Progenitor cell of endocrine pancreas (in vitro differentiated cells): Measurements from ENCODE around the gene TEDC1. TPM values are rescaled to one million over a fixed set of nuclear protein-coding genes. Genes with fewer than 3 reads are reported as not detected.

Experiments used
- DNase-seq: peaks from one replicate; pipeline ENCODE4 v3.0.0; 2021; ENCODE audit warnings: low spot score; ENCODE audit not compliant: unreplicated experiment
- H3K27ac Mint-ChIP-seq: 2 replicates; pipeline ENCODE4 v1.8.0; 2021; ENCODE audit warnings: mild to moderate bottlenecking, moderate library complexity, mixed read lengths
- H3K27me3 Mint-ChIP-seq: 2 replicates; pipeline ENCODE4 v1.8.0; 2021; ENCODE audit warnings: mixed read lengths
- H3K36me3 Mint-ChIP-seq: 2 replicates; pipeline ENCODE4 v1.8.0; 2022; ENCODE audit warnings: mixed read lengths; ENCODE audit not compliant: insufficient read depth
- H3K4me1 Mint-ChIP-seq: 2 replicates; pipeline ENCODE4 v1.8.0; 2021; ENCODE audit warnings: low read depth, mixed read lengths
- H3K4me3 Mint-ChIP-seq: 2 replicates; pipeline ENCODE4 v1.8.0; 2021; ENCODE audit warnings: low read depth, mild to moderate bottlenecking, moderate library complexity, mixed read lengths
- H3K9me3 Mint-ChIP-seq: 2 replicates; pipeline ENCODE4 v1.8.0; 2021; ENCODE audit warnings: low read depth, mixed read lengths
- total RNA-seq: library from RNA; stranded (reverse); gene quantifications from 2 replicates; pipeline ENCODE4 v1.2.1, GENCODE V29; 2021
- TF ChIP-seq, protein P1 (sequence below): fragments of 200-600 bp; sonication (generic); IDR thresholded peaks from one replicate; pipeline ENCODE4 v1.5.0; 2021; ENCODE audit warnings: antibody characterized with exemption, mild to moderate bottlenecking; ENCODE audit not compliant: unreplicated experiment

TEDC1 gene
- total RNA-seq, 1 donor from 2014 or later: 20.5 TPM

DNA sequence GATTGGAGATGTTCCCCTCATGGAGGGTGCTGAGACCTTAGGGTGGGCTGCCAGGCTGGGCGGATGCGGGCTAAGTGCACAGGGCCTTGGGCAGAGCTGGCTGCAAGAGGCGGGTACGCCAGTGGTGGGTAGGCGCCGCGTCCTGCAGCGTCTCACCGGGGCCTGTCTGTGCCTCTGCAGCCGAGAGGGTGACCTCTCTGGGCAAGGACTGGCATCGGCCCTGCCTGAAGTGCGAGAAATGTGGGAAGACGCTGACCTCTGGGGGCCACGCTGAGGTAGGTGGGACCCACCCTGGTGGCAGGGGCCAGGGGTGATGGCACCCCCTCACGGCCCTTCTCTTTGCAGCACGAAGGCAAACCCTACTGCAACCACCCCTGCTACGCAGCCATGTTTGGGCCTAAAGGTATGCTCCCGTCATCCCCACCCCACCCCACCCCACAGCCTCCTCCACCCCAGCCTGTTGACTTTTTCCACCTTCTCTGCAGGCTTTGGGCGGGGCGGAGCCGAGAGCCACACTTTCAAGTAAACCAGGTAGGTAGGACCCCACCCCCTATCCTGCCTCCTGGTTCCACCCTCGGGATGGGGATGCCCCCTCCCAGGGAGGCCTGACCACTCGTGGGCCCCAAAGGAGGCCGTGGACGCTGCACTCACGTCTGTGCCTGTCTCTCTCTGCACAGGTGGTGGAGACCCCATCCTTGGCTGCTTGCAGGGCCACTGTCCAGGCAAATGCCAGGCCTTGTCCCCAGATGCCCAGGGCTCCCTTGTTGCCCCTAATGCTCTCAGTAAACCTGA lies 2.9 kb upstream of the TEDC1 start:
- Mint-ChIP-seq H3K4me1 (peaks cover 6% of the 10 kb centered on the region), H3K4me3 (peak overlapping the region; percentile 44), H3K27ac (no peak overlapping the region), H3K9me3 (no peaks in the 10 kb centered on the region), H3K36me3 (no peaks in the 10 kb centered on the region), H3K27me3 (peaks cover 18% of the 10 kb centered on the region)
- no peak for DNase-seq
- TF ChIP-seq, protein P1, sequence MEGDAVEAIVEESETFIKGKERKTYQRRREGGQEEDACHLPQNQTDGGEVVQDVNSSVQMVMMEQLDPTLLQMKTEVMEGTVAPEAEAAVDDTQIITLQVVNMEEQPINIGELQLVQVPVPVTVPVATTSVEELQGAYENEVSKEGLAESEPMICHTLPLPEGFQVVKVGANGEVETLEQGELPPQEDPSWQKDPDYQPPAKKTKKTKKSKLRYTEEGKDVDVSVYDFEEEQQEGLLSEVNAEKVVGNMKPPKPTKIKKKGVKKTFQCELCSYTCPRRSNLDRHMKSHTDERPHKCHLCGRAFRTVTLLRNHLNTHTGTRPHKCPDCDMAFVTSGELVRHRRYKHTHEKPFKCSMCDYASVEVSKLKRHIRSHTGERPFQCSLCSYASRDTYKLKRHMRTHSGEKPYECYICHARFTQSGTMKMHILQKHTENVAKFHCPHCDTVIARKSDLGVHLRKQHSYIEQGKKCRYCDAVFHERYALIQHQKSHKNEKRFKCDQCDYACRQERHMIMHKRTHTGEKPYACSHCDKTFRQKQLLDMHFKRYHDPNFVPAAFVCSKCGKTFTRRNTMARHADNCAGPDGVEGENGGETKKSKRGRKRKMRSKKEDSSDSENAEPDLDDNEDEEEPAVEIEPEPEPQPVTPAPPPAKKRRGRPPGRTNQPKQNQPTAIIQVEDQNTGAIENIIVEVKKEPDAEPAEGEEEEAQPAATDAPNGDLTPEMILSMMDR: no peak

DNA sequence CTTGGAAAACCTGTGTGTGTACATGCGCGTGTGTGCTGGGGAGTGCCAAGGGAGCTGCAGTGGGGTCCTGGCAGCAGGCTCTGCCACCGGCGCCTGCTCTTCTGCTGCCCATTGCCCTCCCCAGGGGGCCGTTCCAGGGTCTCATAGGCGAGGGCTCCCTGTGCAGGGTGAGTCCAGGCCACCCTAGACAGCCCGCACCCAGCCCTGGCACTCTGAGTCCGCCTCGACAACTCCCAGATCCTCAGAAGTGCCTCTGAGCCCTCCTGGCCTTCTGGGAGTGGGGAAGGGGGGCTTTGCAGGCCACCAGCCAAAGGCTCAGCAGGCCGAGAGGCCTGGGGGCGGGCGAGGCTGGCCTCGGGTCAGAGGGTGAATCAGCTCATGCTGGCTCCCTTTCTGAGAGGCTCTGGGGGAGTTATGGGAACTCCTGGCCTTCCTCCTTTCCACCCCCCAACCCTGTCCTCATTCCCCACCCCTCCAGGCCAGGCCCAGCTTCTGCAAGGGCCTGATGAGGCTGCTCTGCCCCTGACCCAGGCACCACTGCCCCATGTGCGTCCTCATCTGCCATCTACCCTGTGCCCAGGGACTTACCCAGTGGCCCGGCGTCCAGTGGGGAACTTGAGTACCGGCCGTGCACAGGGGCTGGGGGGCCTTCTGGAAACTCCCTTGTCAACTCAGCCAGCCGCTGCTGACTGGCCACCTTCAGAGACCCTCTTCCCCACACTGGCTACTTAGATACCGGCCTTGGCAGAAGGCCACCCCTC lies 2.1 kb upstream of the TEDC1 start:
- no peaks in the 10 kb centered on the region for H3K36me3 Mint-ChIP-seq
- H3K9me3 Mint-ChIP-seq: no peaks in the 10 kb centered on the region
- DNase-seq: no peak
- peak overlapping the region; percentile 73 for H3K4me3 Mint-ChIP-seq
- no peak overlapping the region for H3K27ac Mint-ChIP-seq
- TF ChIP-seq, protein P1: no peak
- peaks cover 6% of the 10 kb centered on the region for H3K4me1 Mint-ChIP-seq
- H3K27me3 Mint-ChIP-seq: peaks cover 18% of the 10 kb centered on the region

DNA sequence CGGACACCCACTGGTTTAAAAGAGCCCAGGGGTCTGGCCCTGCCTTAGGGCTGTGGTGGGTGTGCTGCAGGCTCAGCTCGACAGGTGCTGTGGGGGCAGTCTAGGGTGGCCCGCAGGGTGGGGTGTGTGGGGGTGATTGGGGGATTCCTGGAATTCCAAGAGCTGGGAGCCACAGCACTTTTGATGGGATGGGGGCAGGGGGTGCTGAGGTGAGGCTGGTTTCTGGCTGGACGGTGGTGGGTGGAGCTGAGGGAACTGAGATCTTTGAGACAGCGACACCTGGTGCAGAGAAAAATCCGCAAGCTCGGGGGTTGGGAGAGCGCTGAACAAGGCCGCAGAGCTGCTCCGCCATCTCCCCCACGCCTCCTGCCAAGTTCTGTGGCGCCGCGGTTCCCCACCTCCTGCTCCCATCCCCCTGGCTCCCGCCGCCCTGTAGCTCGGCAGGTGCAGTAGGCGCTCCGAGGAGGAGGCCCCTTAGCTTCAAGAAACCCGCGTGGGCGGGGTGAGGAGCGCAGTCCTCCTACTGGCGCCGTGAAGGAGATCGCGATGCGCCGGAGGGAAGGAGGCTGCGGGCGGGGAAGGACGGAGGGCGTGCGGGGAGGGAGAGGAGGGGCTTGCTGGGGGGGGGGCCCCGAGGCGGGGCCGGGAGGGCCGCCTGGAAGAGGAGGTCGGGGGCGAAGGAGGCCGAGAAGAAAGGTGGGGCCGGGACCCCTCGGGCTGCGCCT lies 1.3 kb upstream of the TEDC1 start:
- H3K27me3 Mint-ChIP-seq: peaks cover 11% of the 10 kb centered on the region
- peaks cover 6% of the 10 kb centered on the region for H3K4me1 Mint-ChIP-seq
- H3K9me3 Mint-ChIP-seq: no peaks in the 10 kb centered on the region

DNA sequence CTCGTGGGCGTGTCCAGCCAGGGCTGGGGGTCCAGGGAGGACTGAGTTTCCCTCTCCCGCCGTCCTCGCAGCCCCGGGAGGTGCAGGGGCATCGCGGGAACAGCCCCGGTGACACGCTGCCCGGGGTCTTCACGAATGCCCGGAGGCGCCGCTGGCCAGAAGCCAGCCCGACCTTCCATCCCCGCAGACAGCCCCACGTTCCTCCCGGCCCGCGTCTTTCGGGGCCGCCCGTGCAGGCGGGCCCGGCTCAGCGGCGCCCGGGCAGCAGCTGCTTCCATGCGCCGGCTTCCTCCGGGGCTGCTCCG lies 827 bp upstream of the TEDC1 start:
- no peak for DNase-seq
- Mint-ChIP-seq H3K4me3 (peak overlapping the region; percentile 73), H3K4me1 (peaks cover 6% of the 10 kb centered on the region), H3K9me3 (no peaks in the 10 kb centered on the region), H3K36me3 (no peaks in the 10 kb centered on the region), H3K27me3 (peaks cover 11% of the 10 kb centered on the region), H3K27ac (no peak overlapping the region)
- TF ChIP-seq, protein P1: no peak

More for the DNA sequence above, 1.3 kb upstream of the TEDC1 start:
- Mint-ChIP-seq H3K36me3 (no peaks in the 10 kb centered on the region), H3K4me3 (peak overlapping the region; percentile 73), H3K27ac (peak overlapping the region; percentile 82)
- TF ChIP-seq, protein P1: peak; percentile 66
- peak; percentile 68 for DNase-seq

DNA sequence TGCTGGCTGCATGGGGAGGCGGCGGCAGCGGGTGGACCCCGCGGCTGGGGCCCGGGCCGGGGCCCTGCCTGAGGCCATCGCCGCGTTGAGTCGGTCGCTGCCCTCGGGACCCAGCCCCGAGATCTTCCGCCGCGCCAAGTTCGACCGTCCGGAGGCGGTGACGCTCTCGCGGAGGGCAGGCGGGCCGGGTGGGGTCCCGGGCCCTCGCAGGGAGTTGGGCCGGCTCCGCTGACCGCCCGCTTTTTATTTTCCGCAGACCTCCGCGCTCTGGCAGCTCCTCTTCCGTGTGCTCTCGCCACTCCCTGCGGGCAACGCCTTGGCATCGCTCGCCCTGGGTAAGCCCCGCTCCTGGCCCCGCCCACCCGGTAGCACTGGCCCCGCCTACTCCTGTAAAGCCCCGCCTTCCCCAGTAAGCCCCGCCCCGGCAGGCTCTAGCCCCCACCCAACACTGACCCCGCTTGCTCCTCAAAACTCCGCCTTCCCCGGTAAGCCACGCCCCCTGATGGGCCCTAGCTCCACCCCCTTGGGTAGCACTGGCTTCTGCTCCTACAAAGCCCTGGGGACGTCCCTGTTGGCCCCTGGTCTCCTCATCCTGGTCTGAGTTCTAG lies 424 bp downstream of the TEDC1 start:
- Mint-ChIP-seq H3K36me3 (no peaks in the 10 kb centered on the region), H3K4me1 (peaks cover 4% of the 10 kb centered on the region), H3K27ac (peak overlapping the region; percentile 96), H3K9me3 (no peaks in the 10 kb centered on the region), H3K27me3 (peaks cover 4% of the 10 kb centered on the region), H3K4me3 (peak overlapping the region; percentile 78)
- TF ChIP-seq, protein P1: no peak
- peak; percentile 56 for DNase-seq
